ENCODE data around the gene DNM2.

Gene DNM2

DNA sequence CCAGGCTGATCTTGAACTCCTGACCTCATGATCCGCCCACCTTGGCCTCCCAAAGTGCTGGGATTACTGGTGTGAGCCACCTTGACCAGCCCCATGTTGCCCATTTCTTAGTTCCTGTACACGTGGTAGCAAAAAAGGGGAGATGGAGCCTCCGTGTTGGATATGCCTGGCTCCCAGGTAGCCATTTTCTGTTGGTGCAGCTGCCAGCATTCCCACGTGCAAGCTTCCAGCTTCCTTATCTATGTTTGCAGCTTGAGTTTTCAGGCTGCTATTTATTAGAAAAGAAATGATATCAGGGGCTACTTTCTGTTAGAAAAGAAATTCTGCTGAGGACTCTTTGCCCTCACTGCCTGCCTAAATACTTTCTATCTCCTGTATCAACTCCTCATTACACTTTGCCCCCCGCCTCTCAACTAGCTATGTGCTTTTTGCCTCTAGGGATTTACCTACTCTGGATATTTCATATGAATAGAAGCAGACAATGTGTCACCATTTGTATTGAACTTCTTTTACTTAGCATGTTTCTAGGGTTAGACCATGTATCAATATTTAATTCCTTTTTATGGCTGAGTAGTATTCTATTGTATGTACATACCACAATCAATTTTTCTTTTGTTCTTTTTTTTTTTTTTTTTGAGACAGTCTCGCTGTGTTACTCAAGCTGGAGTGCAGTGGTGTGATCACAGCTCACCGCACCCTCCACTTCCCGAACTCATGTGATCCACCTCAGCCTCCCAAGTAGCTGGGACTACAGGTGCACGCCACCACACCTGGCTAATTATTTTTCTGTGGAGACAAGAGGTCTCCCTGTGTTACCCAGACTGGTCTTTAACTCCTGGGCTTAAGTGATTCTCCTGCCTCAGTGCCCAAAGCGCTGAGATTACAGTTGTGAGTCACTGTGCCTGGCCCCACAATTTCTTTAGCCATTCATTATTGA, 121.5 kb downstream of the DNM2 start:
- no peak for TF ChIP-seq ZFX (IDR thresholded peaks at IDR 0.05)
- TF ChIP-seq, protein P1, sequence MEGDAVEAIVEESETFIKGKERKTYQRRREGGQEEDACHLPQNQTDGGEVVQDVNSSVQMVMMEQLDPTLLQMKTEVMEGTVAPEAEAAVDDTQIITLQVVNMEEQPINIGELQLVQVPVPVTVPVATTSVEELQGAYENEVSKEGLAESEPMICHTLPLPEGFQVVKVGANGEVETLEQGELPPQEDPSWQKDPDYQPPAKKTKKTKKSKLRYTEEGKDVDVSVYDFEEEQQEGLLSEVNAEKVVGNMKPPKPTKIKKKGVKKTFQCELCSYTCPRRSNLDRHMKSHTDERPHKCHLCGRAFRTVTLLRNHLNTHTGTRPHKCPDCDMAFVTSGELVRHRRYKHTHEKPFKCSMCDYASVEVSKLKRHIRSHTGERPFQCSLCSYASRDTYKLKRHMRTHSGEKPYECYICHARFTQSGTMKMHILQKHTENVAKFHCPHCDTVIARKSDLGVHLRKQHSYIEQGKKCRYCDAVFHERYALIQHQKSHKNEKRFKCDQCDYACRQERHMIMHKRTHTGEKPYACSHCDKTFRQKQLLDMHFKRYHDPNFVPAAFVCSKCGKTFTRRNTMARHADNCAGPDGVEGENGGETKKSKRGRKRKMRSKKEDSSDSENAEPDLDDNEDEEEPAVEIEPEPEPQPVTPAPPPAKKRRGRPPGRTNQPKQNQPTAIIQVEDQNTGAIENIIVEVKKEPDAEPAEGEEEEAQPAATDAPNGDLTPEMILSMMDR (conservative IDR thresholded peaks at IDR 0.05), result no peak
- H3K27ac ChIP-seq, result no peak overlapping the region

DNA sequence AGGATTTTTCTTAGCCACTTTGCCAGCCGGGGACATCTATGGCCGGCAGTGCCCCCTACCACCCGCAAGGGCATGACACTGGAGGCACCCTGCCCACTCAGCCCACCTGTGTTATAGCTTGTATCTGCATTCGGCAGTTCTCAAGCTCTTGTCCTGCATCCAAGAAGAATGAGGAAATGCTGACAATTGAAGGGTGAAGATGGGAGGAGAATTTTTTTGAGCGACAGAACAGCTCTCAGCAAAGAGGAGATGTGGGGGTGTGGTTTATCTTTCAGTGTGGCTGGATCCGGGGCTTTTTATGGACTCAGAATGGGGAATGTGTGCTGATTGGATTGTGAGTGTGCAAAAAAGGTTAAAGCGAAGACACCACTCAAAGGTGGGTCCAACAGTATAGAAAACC, 124.9 kb downstream of the DNM2 start:
- TF ChIP-seq ZFX (IDR thresholded peaks at IDR 0.05), result no peak
- TF ChIP-seq, protein P1 (conservative IDR thresholded peaks at IDR 0.05), result no peak
- H3K27ac ChIP-seq, result no peak overlapping the region

DNA sequence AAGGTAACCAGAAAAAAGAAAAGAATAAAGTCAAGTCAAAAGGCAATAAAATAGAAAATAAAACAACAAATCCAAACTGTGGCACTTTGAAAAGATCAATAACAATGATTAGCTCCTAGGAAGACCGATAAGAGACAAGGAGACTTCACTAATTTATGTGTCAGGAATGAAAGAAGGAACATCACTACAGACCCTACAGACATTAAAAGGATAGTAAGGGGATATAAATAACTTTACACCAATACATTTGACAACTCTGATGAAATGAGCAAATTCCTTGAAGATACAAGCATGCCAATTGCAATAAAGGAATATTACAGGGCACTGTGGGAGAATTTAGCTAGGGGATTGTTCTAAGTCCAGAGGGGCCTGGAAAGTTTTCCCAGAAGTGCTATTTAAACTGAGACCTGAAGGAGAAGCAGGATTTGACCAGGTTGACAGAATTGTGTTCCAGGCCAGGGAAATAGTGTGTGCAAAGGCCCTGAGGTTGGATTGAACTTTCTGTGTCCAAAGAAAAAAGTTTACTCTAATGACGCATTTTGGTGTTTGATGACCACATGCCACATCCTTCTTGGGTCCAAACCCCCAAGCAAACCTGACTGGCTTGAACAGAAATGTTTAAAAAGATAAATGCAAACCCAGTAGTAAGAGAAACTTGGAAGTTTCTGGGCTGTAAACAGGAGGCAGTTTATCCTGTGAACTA, 128.8 kb downstream of the DNM2 start:
- TF ChIP-seq, protein P1 (conservative IDR thresholded peaks at IDR 0.05), result no peak
- no peak for TF ChIP-seq ZFX (IDR thresholded peaks at IDR 0.05)
- no peak overlapping the region for H3K27ac ChIP-seq

DNA sequence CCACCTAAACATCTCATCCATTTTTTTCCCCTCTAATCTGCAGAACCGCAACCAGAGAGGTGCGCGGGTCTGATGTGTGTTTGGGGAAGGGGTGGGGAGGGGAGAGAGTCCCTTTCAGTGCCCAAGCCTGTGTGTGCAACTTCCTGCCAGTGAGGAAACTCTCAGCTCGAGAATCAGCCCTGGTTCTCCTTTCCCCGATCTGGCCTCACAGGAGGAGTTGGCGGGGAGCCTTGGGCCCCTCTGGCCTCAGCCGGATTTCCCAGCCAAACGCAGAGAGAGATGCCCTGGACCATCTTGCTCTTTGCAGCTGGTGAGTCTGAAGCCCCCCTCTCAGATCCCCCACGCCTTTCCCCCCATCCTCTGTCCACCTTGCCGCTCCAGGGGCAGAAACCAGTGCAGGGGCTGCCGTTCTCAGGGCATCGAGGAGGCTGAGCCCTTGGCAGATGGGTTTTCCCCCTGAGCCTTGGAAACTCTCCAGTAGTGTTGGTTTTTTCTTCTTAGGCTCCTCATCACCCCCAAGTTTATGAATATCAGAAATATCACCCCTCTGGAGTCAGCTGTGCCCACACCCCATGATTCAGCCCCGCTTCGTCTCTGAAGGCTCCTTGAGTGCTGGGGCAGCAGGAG, 130.5 kb downstream of the DNM2 start, which contains the start of gene C19orf38:
TSS of gene C19orf38 (plus strand) at position 186 of the 627 bp plus-strand sequence. CDS start at position 280, 94 bp downstream.
- no peak within 1 kb of the TSS for H3K27ac ChIP-seq
- no peak for TF ChIP-seq ZFX (IDR thresholded peaks at IDR 0.05)
- TF ChIP-seq, protein P1 (conservative IDR thresholded peaks at IDR 0.05), result no peak

DNA sequence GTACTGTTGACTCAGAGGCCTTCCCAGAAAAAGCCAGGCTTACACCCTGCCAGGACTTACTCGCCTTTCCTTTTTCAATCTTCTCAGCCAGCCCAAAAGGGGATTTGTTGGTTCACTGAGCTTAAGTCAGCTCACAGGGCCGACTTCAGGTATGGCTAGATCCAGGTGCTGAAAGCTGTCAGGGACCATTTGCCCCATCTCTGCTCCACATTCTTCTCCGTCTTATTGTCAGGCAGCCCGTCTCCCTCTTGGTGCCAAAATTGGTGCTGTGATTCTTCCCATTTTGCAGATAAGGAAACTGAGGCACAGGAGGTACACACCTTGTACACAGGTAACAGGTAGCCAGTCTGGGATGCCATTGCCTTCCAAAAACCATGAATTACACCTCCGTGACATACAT, 132.8 kb downstream of the DNM2 start:
- TF ChIP-seq, protein P1 (conservative IDR thresholded peaks at IDR 0.05), result no peak
- TF ChIP-seq ZFX (IDR thresholded peaks at IDR 0.05), result no peak
- no peak overlapping the region for H3K27ac ChIP-seq

DNA sequence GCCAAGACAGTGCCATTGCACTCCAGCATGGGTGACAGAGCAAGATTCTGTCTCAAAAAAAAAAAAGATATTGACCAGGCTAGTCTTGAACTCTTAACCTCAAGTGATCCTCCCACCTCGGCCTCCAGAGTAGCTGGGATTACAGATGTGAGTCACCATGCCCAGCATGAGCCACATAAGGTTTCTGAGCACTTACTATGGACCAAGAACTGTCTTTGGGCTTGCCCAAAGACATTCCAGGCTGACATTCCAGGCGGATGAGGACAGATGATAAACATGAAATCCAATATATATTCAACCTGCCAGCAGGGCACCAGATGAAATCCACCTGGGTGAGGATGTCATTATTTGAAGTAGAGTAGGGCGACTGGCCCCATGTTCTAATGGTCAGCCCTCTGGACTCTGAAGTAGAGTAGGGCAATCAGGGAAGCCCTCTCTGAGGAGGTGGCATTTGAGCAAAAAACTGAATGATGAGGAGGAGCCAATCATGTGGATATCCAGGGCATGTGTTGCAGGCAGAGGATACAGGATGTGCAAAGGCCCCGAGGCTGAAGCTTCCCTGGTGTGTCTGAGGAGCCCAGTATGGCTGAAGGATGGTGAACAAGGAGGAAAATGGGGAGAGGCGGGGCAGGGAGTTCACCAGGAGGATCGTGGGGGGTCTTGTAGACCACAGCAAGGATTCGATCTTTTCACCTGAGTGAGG, 134.4 kb downstream of the DNM2 start:
- H3K27ac ChIP-seq, result no peak overlapping the region
- TF ChIP-seq, protein P1 (conservative IDR thresholded peaks at IDR 0.05), result no peak
